Prostate gland (tissue), 2 donors: ENCODE measurements around the gene SMTN. TPM values are rescaled to one million over a fixed set of nuclear protein-coding genes. Genes with fewer than 3 reads are reported as not detected.

Source experiments
- DNase-seq: peaks from one replicate; pipeline ENCODE4 v3.0.0-alpha.2; 2019; ENCODE audit warnings: low spot score
- H3K27ac ChIP-seq, 2 donors: fragments of 200-600 bp; sonication (generic); 2 replicates each; pipeline ENCODE4 v1.5.1; 2017 to 2019
- H3K27me3 ChIP-seq: fragments of 200-600 bp; sonication (generic); replicated peaks from 2 replicates; pipeline ENCODE4 v1.5.1; 2019; ENCODE audit not compliant: insufficient read depth
- H3K36me3 ChIP-seq, 2 donors: fragments of 200-600 bp; sonication (generic); 1 replicate in 1 of 2; 2 replicates in 1 of 2; pipeline versions ENCODE4 v1.5.1 to v1.8.1; 2017 to 2019
- H3K4me1 ChIP-seq: fragments of 200-600 bp; sonication (generic); replicated peaks from 2 replicates; pipeline ENCODE4 v1.5.1; 2019
- H3K4me3 ChIP-seq, 2 donors: fragments of 200-600 bp; sonication (generic); 2 replicates each; pipeline ENCODE4 v1.5.1; 2017 to 2019
- H3K9me3 ChIP-seq: fragments of 200-600 bp; sonication (generic); 2 replicates; pipeline ENCODE4 v1.5.1; 2017
- POLR2A ChIP-seq: fragments of 450-650 bp; IDR thresholded peaks from one replicate; pipeline ENCODE4 v1.6.1; 2016; ENCODE audit warnings: antibody characterized with exemption, mild to moderate bottlenecking
- POLR2AphosphoS5 ChIP-seq: sonication (generic); formaldehyde crosslinking; IDR thresholded peaks from one replicate; pipeline ENCODE4 v1.6.1; 2017; ENCODE audit warnings: antibody characterized with exemption
- WGBS: methylation state at CpG from one replicate; pipeline ENCODE4 v1.1.5; 2018; 5-methylcytosine and 5-hydroxymethylcytosine counted together
- intact Hi-C: fragments of 100-400 bp; cut with DNase I; formaldehyde crosslinking; loops from one replicate; pipeline ENCODE4 v1.14.2; 2022
- total RNA-seq, 2 donors: library from RNA; depleted of rRNA; stranded (reverse); fragments of >200 nt; gene quantifications; one replicate each; pipeline ENCODE4 v1.1.0, GENCODE V29; 2016
- TF ChIP-seq, protein P1 (sequence below), 4 experiments: fragments of 200-600 bp in 2 of 4; fragments of 450-650 bp in 2 of 4; sonication (generic) in 2 of 4; IDR thresholded peaks; 1 replicate in 3 of 4; 2 replicates in 1 of 4; pipeline ENCODE4 v1.5.1; 2016 to 2019; ENCODE audit warnings: antibody characterized with exemption in 4 of 4, mild to moderate bottlenecking in 2 of 4, moderate library complexity in 2 of 4

Gene SMTN
- total RNA-seq, 2 donors from 2014 or later: 200 to 209 TPM

DNA sequence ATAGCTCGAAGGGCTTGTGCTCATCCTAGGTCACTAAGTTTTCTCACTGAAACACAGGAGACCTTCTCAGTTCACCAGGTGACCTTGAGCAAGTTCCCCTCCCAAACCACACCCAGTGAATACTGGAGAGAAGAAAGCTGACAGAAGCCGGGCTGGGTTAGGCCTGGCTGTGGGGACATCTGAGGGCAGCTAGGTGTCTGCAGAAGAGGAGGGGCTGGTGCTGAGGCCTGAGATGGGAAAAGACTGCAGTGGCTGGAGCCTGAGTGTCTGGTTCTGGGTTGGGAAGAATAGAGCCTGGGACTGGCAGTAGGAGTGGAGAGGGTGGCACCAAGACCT, 41.0 kb downstream of the SMTN start:
- TF ChIP-seq POLR2A (no peak), POLR2AphosphoS5 (no peak)
- TF ChIP-seq, protein P1, sequence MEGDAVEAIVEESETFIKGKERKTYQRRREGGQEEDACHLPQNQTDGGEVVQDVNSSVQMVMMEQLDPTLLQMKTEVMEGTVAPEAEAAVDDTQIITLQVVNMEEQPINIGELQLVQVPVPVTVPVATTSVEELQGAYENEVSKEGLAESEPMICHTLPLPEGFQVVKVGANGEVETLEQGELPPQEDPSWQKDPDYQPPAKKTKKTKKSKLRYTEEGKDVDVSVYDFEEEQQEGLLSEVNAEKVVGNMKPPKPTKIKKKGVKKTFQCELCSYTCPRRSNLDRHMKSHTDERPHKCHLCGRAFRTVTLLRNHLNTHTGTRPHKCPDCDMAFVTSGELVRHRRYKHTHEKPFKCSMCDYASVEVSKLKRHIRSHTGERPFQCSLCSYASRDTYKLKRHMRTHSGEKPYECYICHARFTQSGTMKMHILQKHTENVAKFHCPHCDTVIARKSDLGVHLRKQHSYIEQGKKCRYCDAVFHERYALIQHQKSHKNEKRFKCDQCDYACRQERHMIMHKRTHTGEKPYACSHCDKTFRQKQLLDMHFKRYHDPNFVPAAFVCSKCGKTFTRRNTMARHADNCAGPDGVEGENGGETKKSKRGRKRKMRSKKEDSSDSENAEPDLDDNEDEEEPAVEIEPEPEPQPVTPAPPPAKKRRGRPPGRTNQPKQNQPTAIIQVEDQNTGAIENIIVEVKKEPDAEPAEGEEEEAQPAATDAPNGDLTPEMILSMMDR (IDR thresholded peaks at IDR 0.05): no peak
- intact Hi-C loops: no loop called here
- DNase-seq: no peak
- Histone ChIP-seq H3K4me3 (no peak overlapping the region), H3K27me3 (no peaks in the 10 kb centered on the region), H3K4me1 (peaks cover 12% of the 10 kb centered on the region), H3K27ac (no peak overlapping the region), H3K36me3 (no peaks in the 10 kb centered on the region), H3K9me3 (no peaks in the 10 kb centered on the region)
- 68% methylated on average over 2 of the region's 2 CpGs for WGBS

DNA sequence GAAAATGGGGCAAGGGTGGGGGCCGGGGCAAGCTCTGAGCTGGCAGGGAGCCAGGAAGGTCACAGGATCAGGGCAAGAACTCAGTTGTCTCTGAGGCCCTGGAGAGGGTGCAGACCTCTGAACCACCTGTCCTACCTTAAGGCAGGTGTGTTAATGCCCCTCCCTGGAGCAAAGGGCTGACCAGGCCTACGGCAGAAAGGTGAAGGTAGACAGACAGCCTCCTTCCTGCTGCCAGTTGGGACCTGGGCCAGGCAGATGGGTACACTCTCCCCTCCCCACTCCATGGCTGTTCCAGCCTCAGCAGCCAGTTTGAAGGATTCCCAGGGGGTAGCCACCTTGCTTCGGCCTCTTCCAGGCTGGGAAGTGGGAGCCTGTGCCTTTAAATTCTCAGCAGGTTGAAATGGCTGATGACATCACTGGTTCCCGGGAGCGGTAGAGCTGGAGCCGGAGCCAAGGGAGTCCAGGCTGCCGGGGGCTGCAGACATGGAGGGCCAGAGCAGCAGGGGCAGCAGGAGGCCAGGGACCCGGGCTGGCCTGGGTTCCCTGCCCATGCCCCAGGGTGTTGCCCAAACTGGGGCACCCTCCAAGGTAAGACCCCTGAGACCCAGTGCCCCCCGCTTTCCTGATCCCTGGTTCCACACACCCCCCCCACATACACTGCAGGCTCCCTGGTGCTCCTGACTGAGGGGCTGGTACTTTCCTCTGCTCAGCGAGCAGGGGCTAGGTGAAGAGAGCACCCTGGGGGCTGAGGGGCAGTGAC, 41.6 kb downstream of the SMTN start, which contains the start of gene INPP5J:
Gene INPP5J (plus strand): TSS at position 435 of the 760 bp plus-strand sequence. CDS start 49 bp downstream, at position 484.
- Histone ChIP-seq H3K9me3 (no peaks in the 10 kb centered on the region), H3K4me1 (peaks cover 12% of the 10 kb centered on the region), H3K36me3 (no peaks in the 10 kb centered on the region), H3K4me3 (peak within 1 kb of the TSS; percentile 33 to 39), H3K27me3 (no peaks in the 10 kb centered on the region), H3K27ac (peak within 1 kb of the TSS; percentile 28 to 60)
- TF ChIP-seq POLR2A: peak; percentile 42
- peak; percentile 27 for TF ChIP-seq POLR2AphosphoS5
- TF ChIP-seq, protein P1 (IDR thresholded peaks at IDR 0.05): no peak
- intact Hi-C loops: no loop called here
- peak; percentile 55 for DNase-seq
- 12% methylated on average over 5 of the region's 10 CpGs for WGBS

DNA sequence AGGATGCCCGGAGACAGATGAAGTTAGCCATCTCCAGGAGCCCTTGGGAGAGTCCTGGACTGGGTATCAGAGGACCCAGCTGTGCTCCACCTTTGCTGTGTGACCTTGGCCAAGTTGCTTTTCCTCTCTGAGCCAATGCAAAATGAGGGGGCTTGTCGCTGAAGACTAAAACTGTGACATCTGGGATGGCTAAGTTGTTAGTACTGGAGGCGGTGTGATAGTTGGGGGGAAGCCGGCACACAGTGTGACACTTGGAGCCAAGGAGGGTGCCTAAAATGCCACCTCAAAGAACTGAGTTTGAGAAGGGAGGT, 42.1 kb downstream of the SMTN start:
- Histone ChIP-seq H3K4me3 (peak overlapping the region; percentile 33 to 39), H3K27ac (peak overlapping the region; percentile 28 to 60), H3K27me3 (no peaks in the 10 kb centered on the region), H3K4me1 (peaks cover 12% of the 10 kb centered on the region), H3K9me3 (no peaks in the 10 kb centered on the region), H3K36me3 (no peaks in the 10 kb centered on the region)
- 78% methylated on average over 3 of the region's 4 CpGs for WGBS
- DNase-seq: no peak
- TF ChIP-seq POLR2AphosphoS5 (no peak), POLR2A (no peak)
- TF ChIP-seq, protein P1 (IDR thresholded peaks at IDR 0.05): no peak
- intact Hi-C loops: no loop called here

DNA sequence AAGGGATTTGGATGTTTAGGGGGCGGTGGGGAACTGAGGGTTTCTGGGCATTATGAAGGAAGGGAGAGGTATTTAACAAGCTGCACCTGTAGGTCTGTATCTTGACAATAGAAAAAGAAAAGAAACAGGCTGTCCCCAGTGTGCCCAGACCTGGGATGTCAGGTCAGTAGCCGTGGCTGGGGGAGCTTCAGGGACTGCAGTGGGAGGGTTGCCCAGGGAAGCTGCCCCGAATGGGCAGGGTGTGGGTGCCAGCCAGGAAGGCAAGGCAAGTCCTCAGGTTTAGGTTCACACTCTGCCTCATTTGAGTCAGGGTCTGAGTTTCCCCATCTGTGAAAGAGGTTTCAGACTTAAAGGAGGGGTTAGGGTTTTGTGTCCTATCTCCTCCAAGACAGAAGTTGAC, 43.2 kb downstream of the SMTN start:
- Histone ChIP-seq H3K36me3 (no peaks in the 10 kb centered on the region), H3K4me3 (no peak overlapping the region), H3K4me1 (peaks cover 12% of the 10 kb centered on the region), H3K9me3 (no peaks in the 10 kb centered on the region), H3K27me3 (no peaks in the 10 kb centered on the region), H3K27ac (no peak overlapping the region)
- intact Hi-C loops: no loop called here
- DNase-seq: no peak
- 72% methylated on average over 3 of the region's 3 CpGs for WGBS
- TF ChIP-seq, protein P1 (IDR thresholded peaks at IDR 0.05): no peak
- no peak for TF ChIP-seq POLR2A

DNA sequence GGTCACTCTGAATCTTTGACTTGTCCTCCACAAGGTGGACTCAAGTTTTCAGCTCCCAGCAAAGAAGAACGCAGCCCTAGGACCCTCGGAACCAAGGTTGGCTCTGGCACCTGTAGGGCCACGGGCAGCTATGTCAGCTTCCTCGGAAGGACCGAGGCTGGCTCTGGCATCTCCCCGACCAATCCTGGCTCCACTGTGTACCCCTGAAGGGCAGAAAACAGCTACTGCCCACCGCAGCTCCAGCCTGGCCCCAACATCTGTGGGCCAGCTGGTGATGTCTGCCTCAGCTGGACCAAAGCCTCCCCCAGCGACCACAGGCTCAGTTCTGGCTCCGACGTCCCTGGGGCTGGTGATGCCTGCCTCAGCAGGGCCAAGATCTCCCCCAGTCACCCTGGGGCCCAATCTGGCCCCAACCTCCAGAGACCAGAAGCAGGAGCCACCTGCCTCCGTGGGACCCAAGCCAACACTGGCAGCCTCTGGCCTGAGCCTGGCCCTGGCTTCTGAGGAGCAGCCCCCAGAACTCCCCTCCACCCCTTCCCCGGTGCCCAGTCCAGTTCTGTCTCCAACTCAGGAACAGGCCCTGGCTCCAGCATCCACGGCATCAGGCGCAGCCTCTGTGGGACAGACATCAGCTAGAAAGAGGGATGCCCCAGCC, 43.8 kb downstream of the SMTN start:
- H3K27me3 ChIP-seq: no peaks in the 10 kb centered on the region
- no peak for DNase-seq
- no peak overlapping the region for H3K4me3 ChIP-seq
- H3K36me3 ChIP-seq: no peaks in the 10 kb centered on the region
- H3K27ac ChIP-seq: no peak overlapping the region
- TF ChIP-seq POLR2AphosphoS5: no peak
- TF ChIP-seq, protein P1 (IDR thresholded peaks at IDR 0.05): no peak
- no peak for TF ChIP-seq POLR2A
- no peaks in the 10 kb centered on the region for H3K9me3 ChIP-seq
- WGBS: 82% methylated on average over 14 of the region's 14 CpGs
- intact Hi-C loops: no loop called here
- H3K4me1 ChIP-seq: peaks cover 12% of the 10 kb centered on the region
